Activated CD4-positive, alpha-beta T cell treated with anti-CD3 and anti-CD28 coated beads, Interleukin-2, amount 10 ng/mL, durations not matched to agents 7 days and 5 days (primary cell): ENCODE data around the gene ATXN10. TPM values are rescaled to one million over a fixed set of nuclear protein-coding genes. Genes with fewer than 3 reads are reported as not detected.
A peak's percentile ranks its signal among the peaks of the same experiment; 100 is the strongest.
"Not testable (repeated sequence)": the region's sequence is repeated elsewhere in the genome, so short reads cannot be mapped to it uniquely, and the experiment has no call there.

Experiments used
- CTCF ChIA-PET: fragments of 350-600 bp; sonication (Branson Sonifier 250); formaldehyde crosslinking; loops from one replicate; lab custom pipeline; 2021; ENCODE audit warnings: antibody characterized with exemption; lab: Charles Lee
- POLR2A ChIA-PET: fragments of 350-600 bp; sonication (Branson Sonifier 250); formaldehyde crosslinking; loops from one replicate; lab custom pipeline; 2021; ENCODE audit warnings: antibody characterized with exemption; lab: Charles Lee
- DNase-seq: peaks from one replicate; pipeline ENCODE4 v3.0.0-alpha.2; 2020
- H3K27ac Mint-ChIP-seq: one replicate; pipeline ENCODE4 v1.8.0; 2021; ENCODE audit warnings: mild to moderate bottlenecking, moderate library complexity, mixed read lengths
- H3K27me3 Mint-ChIP-seq: one replicate; pipeline ENCODE4 v1.8.0; 2021; ENCODE audit warnings: mixed read lengths
- H3K36me3 Mint-ChIP-seq: one replicate; pipeline ENCODE4 v1.8.0; 2021; ENCODE audit warnings: low read depth, mixed read lengths
- H3K4me1 Mint-ChIP-seq: one replicate; pipeline ENCODE4 v1.8.0; 2021; ENCODE audit warnings: mixed read lengths
- H3K4me3 Mint-ChIP-seq: one replicate; pipeline ENCODE4 v1.8.0; 2021; ENCODE audit warnings: mild to moderate bottlenecking, moderate library complexity, mixed read lengths
- H3K9me3 Mint-ChIP-seq: one replicate; pipeline ENCODE4 v1.8.0; 2021; ENCODE audit warnings: mixed read lengths
- total RNA-seq, 2 experiments: library from RNA; stranded (reverse); gene quantifications; one replicate each; pipeline ENCODE4 v1.2.3, GENCODE V29; 2021

ATXN10 gene
- total RNA-seq, 2 experiments from 2014 or later: 91.5 to 103 TPM

GRCh38 chr22:45672564-45673481 lies 1.2 kb downstream of the ATXN10 start:
- Mint-ChIP-seq H3K27me3 (peaks cover 2% of the 10 kb centered on the region), H3K4me1 (peaks cover 36% of the 10 kb centered on the region), H3K4me3 (peak overlapping the region; percentile 91), H3K36me3 (peaks cover 8% of the 10 kb centered on the region), H3K9me3 (no peaks in the 10 kb centered on the region), H3K27ac (peak overlapping the region; percentile 93)
- POLR2A ChIA-PET: no interaction called here
- CTCF ChIA-PET: interaction anchor here (1.1 to 1.5 kb wide), 3 partner anchors 8 to 113 kb away, joined by 3 to 6 read pairs (median 4); no protein-coding TSS in a partner anchor
- DNase-seq: no peak

DNA sequence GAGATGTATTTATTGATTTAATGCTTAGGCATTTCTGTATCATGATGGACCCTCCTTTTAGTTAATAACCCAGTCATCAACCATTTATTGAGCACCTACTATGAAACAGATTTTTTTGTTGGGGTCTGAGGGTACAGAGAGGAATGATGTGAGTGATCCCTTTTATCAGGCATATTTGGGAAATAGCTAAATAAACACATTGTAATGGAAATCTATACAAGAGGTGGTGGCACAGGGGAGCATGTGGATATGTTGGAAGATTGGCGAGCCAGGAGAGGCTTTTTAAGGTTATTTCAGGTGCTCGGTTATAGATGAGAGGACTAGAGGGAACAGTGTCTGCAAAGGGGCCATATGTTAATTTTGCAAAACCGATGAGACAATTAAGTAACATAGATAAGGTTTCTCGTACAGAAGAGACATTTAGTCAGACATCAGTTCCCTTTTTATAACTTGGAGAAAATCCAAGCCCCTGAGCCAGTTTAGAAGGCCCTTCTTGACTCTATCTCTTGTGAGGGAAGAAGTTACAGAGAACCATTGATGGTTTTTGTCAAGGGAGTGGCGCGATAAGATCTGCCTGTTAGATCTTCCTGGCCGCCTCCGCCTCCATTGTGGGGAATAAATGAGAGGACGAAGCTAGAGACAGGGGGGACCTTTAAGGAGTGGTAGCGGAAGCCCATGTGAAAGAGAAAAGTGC lies 2.0 kb downstream of the ATXN10 start:
- peaks cover 37% of the 10 kb centered on the region for H3K4me1 Mint-ChIP-seq
- H3K4me3 Mint-ChIP-seq: peak overlapping the region; percentile 91
- peak overlapping the region; percentile 93 for H3K27ac Mint-ChIP-seq
- DNase-seq: no peak
- peaks cover 8% of the 10 kb centered on the region for H3K36me3 Mint-ChIP-seq
- no peaks in the 10 kb centered on the region for H3K9me3 Mint-ChIP-seq
- ChIA-PET CTCF (interaction anchor here (1.1 to 1.5 kb wide), 3 partner anchors 8 to 112 kb away, joined by 3 to 6 read pairs (median 4); no protein-coding TSS in a partner anchor), POLR2A (no interaction called here)
- no peaks in the 10 kb centered on the region for H3K27me3 Mint-ChIP-seq

DNA sequence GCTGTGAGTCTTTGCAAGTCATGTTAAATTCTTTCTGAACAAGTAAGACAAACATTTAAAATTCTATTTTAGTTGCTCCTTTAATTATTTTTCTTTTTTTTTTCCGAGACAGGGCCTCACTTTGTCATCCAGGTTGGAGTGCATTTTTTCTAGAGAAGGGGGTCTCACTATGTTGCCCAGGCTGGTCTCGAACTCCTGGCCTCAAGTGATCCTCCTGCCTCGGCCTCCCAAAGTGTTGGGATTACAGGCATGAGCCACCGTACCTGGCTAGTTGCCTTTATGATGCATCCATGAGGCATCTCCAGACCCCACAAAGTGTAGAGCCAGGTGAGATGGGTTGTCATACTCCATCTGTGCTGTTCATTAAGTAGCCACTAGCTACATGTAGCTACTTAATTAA lies 4.4 kb downstream of the ATXN10 start:
- POLR2A ChIA-PET: no interaction called here
- Mint-ChIP-seq H3K4me1 (peaks cover 39% of the 10 kb centered on the region), H3K4me3 (no peak overlapping the region), H3K27ac (no peak overlapping the region), H3K9me3 (no peaks in the 10 kb centered on the region), H3K36me3 (peaks cover 8% of the 10 kb centered on the region), H3K27me3 (no peaks in the 10 kb centered on the region)
- DNase-seq: no peak
- CTCF ChIA-PET: interaction anchor here (1.1 to 1.2 kb wide), 2 partner anchors 25 to 31 kb away, joined by 3 to 4 read pairs; no protein-coding TSS in a partner anchor

GRCh38 chr22:45677063-45677462 lies 5.4 kb downstream of the ATXN10 start:
- no peak for DNase-seq
- Mint-ChIP-seq H3K4me3 (no peak overlapping the region), H3K27me3 (no peaks in the 10 kb centered on the region), H3K4me1 (peaks cover 38% of the 10 kb centered on the region), H3K9me3 (no peaks in the 10 kb centered on the region), H3K36me3 (peaks cover 8% of the 10 kb centered on the region), H3K27ac (no peak overlapping the region)
- ChIA-PET POLR2A (no interaction called here), CTCF (interaction anchor here (1.1 to 1.2 kb wide), 4 partner anchors 9 to 32 kb away, joined by 3 to 4 read pairs (median 3); no protein-coding TSS in a partner anchor)

DNA sequence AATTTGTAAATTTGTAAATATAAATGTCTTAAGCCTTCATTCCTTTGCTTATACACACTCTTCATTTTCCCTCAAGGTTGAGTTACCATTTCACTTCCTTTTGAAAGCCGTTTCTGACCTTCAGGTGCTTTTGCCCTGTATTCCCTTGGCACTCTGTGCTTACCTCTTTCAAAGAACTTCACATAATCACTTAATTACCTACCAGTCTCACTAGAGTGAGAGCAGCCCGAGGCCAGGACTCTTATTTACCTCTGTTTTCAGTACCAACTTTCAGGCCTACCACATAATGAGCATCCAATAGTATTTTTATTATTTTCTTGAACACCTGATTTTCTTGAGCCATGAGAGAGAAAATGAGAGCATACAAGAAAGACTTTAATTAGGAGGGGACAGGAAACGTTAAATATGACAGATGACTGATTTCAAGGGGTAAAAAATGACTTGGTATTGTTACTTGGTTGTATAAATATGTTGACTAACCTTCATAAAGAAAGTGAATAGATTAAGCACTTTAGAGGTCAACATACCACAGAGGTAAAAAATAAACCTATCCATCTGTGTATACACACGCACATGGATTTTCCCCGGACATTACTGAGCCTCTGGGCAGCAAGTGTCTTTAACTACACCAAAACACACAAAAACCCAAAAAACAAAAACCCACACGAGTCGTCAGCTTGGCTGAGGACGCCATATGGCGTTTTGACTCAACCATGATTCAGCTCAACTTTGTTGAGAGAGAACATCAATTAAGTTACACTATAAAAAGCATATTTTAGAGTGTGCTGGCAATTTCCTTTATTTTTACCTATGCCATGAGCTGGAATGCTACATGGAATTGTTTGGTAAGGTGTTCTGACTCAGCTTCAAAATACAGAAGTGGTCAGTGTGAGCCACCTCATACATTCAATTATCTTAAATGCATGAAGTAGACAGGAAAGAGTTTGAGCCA lies 7.6 kb downstream of the ATXN10 start:
- Mint-ChIP-seq H3K27ac (no peak overlapping the region), H3K36me3 (peaks cover 5% of the 10 kb centered on the region), H3K4me3 (no peak overlapping the region), H3K4me1 (peaks cover 18% of the 10 kb centered on the region), H3K9me3 (no peaks in the 10 kb centered on the region), H3K27me3 (no peaks in the 10 kb centered on the region)
- CTCF ChIA-PET: interaction anchor here (0.5 to 1.4 kb wide), 3 partner anchors 14 to 185 kb away, joined by 3 to 6 read pairs (median 4); no protein-coding TSS in a partner anchor
- no peak for DNase-seq
- POLR2A ChIA-PET: interaction anchor here (0.7 kb wide), 1 partner anchor 18 kb away, joined by 3 read pairs; no protein-coding TSS in a partner anchor

DNA sequence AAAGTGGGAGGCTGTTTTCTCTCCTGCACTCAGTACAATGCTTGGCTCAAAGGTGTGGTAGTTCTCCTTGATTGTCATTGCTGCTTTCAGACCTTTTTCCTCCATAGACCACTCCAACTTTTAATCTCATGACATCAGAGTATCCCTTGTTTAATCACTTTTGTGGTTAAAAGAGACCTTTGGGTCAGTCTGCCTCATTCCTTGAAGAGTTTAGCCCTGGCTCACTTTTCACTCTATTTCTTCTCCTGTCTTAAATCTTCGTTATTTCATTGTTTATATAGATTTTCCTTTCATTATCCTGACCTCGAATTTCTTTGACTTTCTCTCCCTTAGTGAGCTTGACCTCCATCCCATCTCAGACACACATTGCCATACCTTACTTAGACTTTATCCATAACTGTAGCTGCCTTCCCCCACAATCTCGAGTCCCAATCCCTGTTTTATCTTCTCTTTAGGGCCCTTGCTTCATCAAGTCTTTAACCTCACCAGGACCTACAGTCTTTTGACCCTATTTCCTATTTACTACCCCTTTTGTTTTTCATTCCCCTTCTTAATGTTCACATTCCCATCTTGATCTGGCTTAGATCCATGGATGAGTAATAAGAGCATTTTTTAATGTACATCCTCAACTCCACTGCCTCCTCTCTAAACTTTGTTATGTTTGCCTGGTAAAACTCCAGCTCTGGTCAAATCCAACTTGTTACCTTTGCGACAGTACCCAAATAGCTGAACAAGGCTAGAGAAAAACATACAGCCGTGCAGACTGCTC lies 9.5 kb downstream of the ATXN10 start:
- H3K27me3 Mint-ChIP-seq: no peaks in the 10 kb centered on the region
- no peak for DNase-seq
- ChIA-PET CTCF (interaction anchor here (0.6 to 1.3 kb wide), 3 partner anchors 8 to 510 kb away, joined by 3 to 4 read pairs (median 3); no protein-coding TSS in a partner anchor), POLR2A (no interaction called here)
- no peaks in the 10 kb centered on the region for H3K9me3 Mint-ChIP-seq
- H3K27ac Mint-ChIP-seq: no peak overlapping the region
- H3K4me3 Mint-ChIP-seq: no peak overlapping the region
- peaks cover 4% of the 10 kb centered on the region for H3K36me3 Mint-ChIP-seq
- peaks cover 10% of the 10 kb centered on the region for H3K4me1 Mint-ChIP-seq

- Mint-ChIP-seq H3K27ac (no peak overlapping the region), H3K9me3 (no peaks in the 10 kb centered on the region), H3K36me3 (no peaks in the 10 kb centered on the region), H3K4me1 (peaks cover 6% of the 10 kb centered on the region), H3K27me3 (no peaks in the 10 kb centered on the region), H3K4me3 (no peak overlapping the region)
- CTCF ChIA-PET: interaction anchor here (1.3 kb wide), 1 partner anchor 9 kb away, joined by 4 read pairs; no protein-coding TSS in a partner anchor
- POLR2A ChIA-PET: interaction anchor here (0.6 kb wide), 1 partner anchor 557 kb away, joined by 3 read pairs; no protein-coding TSS in a partner anchor
- DNase-seq: no peak
Measured at GRCh38 chr22:45682064-45682463, 10.4 kb downstream of the ATXN10 start.

DNA sequence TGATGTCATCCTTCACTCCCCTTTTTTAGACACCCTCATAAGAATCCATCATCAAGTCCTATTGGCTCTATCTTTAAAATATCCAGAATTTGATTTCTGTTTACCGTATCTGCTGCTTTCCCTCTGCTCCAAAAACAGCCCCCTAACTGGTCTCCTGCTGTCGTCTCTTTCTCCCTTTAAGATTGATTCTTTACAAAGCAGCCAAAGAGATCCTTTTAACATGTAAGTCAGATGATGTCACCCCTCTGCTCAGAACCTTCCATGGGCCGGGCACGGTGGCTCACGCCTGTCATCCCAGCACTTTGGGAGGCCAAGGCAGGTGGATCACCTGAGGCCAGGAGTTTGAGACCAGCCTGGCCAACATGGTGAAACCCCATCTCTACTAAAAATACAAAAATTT lies 11.1 kb downstream of the ATXN10 start:
- H3K27ac Mint-ChIP-seq, H3K27me3 Mint-ChIP-seq, H3K9me3 Mint-ChIP-seq, H3K36me3 Mint-ChIP-seq, H3K4me3 Mint-ChIP-seq, DNase-seq, H3K4me1 Mint-ChIP-seq: not testable (repeated sequence)
- POLR2A ChIA-PET: interaction anchor here (0.6 kb wide), 1 partner anchor 556 kb away, joined by 3 read pairs; no protein-coding TSS in a partner anchor
- CTCF ChIA-PET: interaction anchor here (1.9 kb wide), 1 partner anchor 12 kb away, joined by 7 read pairs; no protein-coding TSS in a partner anchor

DNA sequence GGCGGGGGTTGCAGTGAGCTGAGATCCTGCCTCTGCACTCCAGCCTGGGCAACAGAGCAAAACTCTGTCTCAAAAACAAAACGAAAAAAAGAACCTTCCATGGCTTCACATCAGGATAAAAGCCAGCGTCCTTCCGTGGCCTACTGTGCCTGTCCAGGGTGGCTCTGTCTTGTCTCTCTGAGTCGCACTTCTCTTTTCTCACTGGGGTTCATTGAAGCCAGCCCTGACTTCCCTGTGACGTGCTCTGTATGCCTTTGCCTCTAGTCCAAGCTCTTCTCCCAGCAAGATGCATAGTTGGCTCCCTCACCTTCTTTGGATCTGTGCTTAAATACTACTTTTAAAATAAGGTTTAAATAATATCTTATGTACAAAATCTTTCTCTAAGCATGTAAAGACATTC lies 11.6 kb downstream of the ATXN10 start:
- H3K36me3 Mint-ChIP-seq: no peaks in the 10 kb centered on the region
- POLR2A ChIA-PET: no interaction called here
- peaks cover 4% of the 10 kb centered on the region for H3K4me1 Mint-ChIP-seq
- no peaks in the 10 kb centered on the region for H3K27me3 Mint-ChIP-seq
- CTCF ChIA-PET: interaction anchor here (1.9 kb wide), 1 partner anchor 13 kb away, joined by 7 read pairs; no protein-coding TSS in a partner anchor
- no peak overlapping the region for H3K27ac Mint-ChIP-seq
- no peak for DNase-seq
- H3K4me3 Mint-ChIP-seq: no peak overlapping the region
- H3K9me3 Mint-ChIP-seq: no peaks in the 10 kb centered on the region

DNA sequence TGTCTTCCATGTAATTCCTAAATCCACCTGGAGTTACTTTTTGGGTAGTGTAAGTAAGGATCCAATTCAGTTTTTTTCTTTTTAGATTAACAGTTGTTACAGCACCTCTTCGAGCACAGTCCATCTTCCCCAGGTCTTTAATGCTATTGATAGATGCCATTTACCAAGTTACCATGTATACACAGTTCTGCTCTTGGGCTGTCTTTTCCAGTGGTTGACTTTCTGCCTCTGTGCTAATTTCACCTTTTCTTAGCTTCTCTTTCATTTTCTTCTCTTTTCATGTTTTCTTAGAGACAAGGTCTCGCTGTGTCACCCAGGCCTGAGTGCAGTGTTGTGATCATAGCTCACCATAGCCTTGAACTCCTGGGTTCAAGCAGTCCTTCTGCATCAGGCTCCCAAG lies 12.0 kb downstream of the ATXN10 start:
- POLR2A ChIA-PET: no interaction called here
- peaks cover 4% of the 10 kb centered on the region for H3K4me1 Mint-ChIP-seq
- H3K36me3 Mint-ChIP-seq: no peaks in the 10 kb centered on the region
- no peaks in the 10 kb centered on the region for H3K27me3 Mint-ChIP-seq
- H3K27ac Mint-ChIP-seq: no peak overlapping the region
- no peaks in the 10 kb centered on the region for H3K9me3 Mint-ChIP-seq
- CTCF ChIA-PET: interaction anchor here (0.7 to 1.9 kb wide), 2 partner anchors 13 to 41 kb away, joined by 3 to 7 read pairs; no protein-coding TSS in a partner anchor
- no peak for DNase-seq
- no peak overlapping the region for H3K4me3 Mint-ChIP-seq

DNA sequence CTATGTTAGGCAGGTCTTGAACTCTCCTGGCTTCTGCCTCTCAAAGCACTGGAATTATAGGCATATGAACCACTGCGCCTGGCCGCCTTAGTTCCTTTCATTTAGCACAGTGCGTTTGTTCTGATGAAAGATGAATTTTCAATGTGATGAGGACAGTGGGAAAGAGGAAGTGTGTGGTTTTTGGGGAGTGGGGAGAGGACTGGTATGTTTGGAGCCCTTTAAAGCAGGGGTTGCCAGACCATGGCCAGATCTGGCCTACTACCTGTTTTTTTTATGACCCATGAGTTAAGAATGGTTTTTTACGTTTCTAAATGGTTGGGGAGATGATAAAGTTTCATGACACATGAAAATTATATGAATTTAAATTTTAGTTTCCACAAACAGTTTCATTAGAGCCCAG lies 12.5 kb downstream of the ATXN10 start:
- Mint-ChIP-seq H3K36me3 (no peaks in the 10 kb centered on the region), H3K4me1 (peaks cover 2% of the 10 kb centered on the region), H3K9me3 (no peaks in the 10 kb centered on the region), H3K27ac (no peak overlapping the region), H3K4me3 (no peak overlapping the region), H3K27me3 (no peaks in the 10 kb centered on the region)
- no peak for DNase-seq
- POLR2A ChIA-PET: no interaction called here
- CTCF ChIA-PET: interaction anchor here (0.7 to 1.9 kb wide), 2 partner anchors 14 to 41 kb away, joined by 3 to 7 read pairs; no protein-coding TSS in a partner anchor
